GM10847 (cell line): ENCODE results near the gene ZNF230.

Experiments
- POLR2A ChIP-seq: IDR thresholded peaks from 2 replicates; pipeline ENCODE4 v1.6.1; 2011; ENCODE audit not compliant: insufficient read length; ENCODE audit errors: extremely low read depth

ZNF230 gene

GRCh38 chr19:44002566-44003460 lies at the start of gene ZNF230:
TSS of gene ZNF230 (plus strand) at chr19:44002957. CDS start at chr19:44007079, 4,122 bp downstream.
- TF ChIP-seq POLR2A, result peak; percentile 43

- no peak for TF ChIP-seq POLR2A
Observed at GRCh38 chr19:43956827-43957226, 45.9 kb upstream of the ZNF230 start.

- TF ChIP-seq POLR2A, result no peak
Observed at GRCh38 chr19:43957891-43958290, 44.9 kb upstream of the ZNF230 start.

GRCh38 chr19:43960411-43960810 lies 42.3 kb upstream of the ZNF230 start:
- no peak for TF ChIP-seq POLR2A

GRCh38 chr19:43966079-43966694 lies 36.6 kb upstream of the ZNF230 start:
- no peak for TF ChIP-seq POLR2A

- no peak for TF ChIP-seq POLR2A
Observed at GRCh38 chr19:43976732-43977131, 26.0 kb upstream of the ZNF230 start.

- no peak for TF ChIP-seq POLR2A
Observed at GRCh38 chr19:43983544-43983911, 19.2 kb upstream of the ZNF230 start.

GRCh38 chr19:43983912-43984686 lies 18.7 kb upstream of the ZNF230 start, which contains the start of gene ZNF155:
TSS of gene ZNF155 (plus strand) at chr19:43984188. CDS start at chr19:43988544, 4,356 bp downstream.
- TF ChIP-seq POLR2A, result no peak

GRCh38 chr19:43984687-43985000 lies 18.1 kb upstream of the ZNF230 start:
- TF ChIP-seq POLR2A, result no peak

- TF ChIP-seq POLR2A, result no peak
Observed at GRCh38 chr19:43997631-43998290, 5.0 kb upstream of the ZNF230 start.

GRCh38 chr19:44002212-44002565 lies 568 bp upstream of the ZNF230 start:
- no peak for TF ChIP-seq POLR2A

- no peak for TF ChIP-seq POLR2A
Observed at GRCh38 chr19:44003461-44004009, 778 bp downstream of the ZNF230 start.

- no peak for TF ChIP-seq POLR2A
Observed at GRCh38 chr19:44005973-44006372, 3.2 kb downstream of the ZNF230 start.

- no peak for TF ChIP-seq POLR2A
Observed at GRCh38 chr19:44007473-44007872, 4.7 kb downstream of the ZNF230 start.

- TF ChIP-seq POLR2A, result no peak
Observed at GRCh38 chr19:44010468-44010867, 7.7 kb downstream of the ZNF230 start.

GRCh38 chr19:44019498-44019897 lies 16.7 kb downstream of the ZNF230 start:
- no peak for TF ChIP-seq POLR2A

- TF ChIP-seq POLR2A, result no peak
Observed at GRCh38 chr19:44021221-44021620, 18.5 kb downstream of the ZNF230 start.
